ENCODE measurements around the gene MND1. TPM values are rescaled to one million over a fixed set of nuclear protein-coding genes. Genes with fewer than 3 reads are reported as not detected.

MND1 gene
- total and polyA plus RNA-seq, 2 of the 8 experiments (the other 6 are each of a cell fraction or from before 2014, with no cell fraction given) = 4.4 to 26.2 TPM

DNA sequence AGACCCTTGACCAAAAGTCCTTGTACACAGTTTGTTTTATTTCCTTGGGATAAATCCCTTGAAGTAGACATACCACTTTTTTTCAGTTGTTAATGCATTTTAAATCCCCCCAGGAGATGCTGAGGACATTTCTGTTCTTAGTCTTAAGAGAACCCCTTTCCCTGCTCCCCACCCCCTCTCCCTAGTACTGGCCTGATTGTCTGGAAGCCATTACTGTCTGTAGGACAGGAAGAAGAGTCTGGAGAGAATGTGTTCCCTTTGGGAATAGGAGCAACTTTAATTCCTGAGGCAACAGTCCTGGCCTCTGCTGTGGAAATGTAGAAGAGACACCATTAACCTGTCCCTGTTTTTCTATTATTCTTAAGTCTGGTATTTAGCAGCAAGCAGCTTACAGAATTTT is 69.4 kb downstream of the MND1 start:
- no peak overlapping the region for H2BK120ac ChIP-seq (replicated peaks; ENCODE audit: low read depth, low read length)
- no peak for TF ChIP-seq SAP30 (IDR thresholded peaks at IDR 0.05; ENCODE audit: insufficient read depth, insufficient replicate concordance, low read length)
- TF ChIP-seq TAF1 (IDR thresholded peaks at IDR 0.05; ENCODE audit: low read depth, low read length) = no peak
- TF ChIP-seq CHD2 (IDR thresholded peaks at IDR 0.05; ENCODE audit: low read length) = no peak
- no peak for TF ChIP-seq JUND (IDR thresholded peaks at IDR 0.05; ENCODE audit: low read length)
- TF ChIP-seq SUZ12 (IDR thresholded peaks at IDR 0.05; ENCODE audit: low read length) = no peak
- TF ChIP-seq POU5F1 (IDR thresholded peaks at IDR 0.05; ENCODE audit: low read depth, low read length) = no peak
- TF ChIP-seq CEBPB (IDR thresholded peaks at IDR 0.05; ENCODE audit: low read depth, low read length) = no peak
- no peak for TF ChIP-seq SP2 (IDR thresholded peaks at IDR 0.05; ENCODE audit: low read length)
- no peak for TF ChIP-seq MAFK (IDR thresholded peaks at IDR 0.05; ENCODE audit: low read depth, low read length)
- no peak for TF ChIP-seq BACH1 (IDR thresholded peaks at IDR 0.05; ENCODE audit: low read length)
- TF ChIP-seq ATF3 (IDR thresholded peaks at IDR 0.05; ENCODE audit: insufficient read depth, low read depth, low read length) = no peak
- no peak for TF ChIP-seq NRF1 (IDR thresholded peaks at IDR 0.05; ENCODE audit: low read depth, low read length)
- no peak for TF ChIP-seq CTCF (IDR thresholded peaks at IDR 0.05; ENCODE audit: control extremely low read depth in 1 of 3, insufficient read depth in 1 of 3, low read depth in 1 of 3, low read length in 3 of 3)

More for the DNA sequence above, 69.4 kb downstream of the MND1 start:
- Histone ChIP-seq H2BK12ac (ENCODE audit: low read depth, low read length) (no peak overlapping the region), H3K36me3 (ENCODE audit: control insufficient read depth in 2 of 4, insufficient read depth in 4 of 4, low read length in 3 of 4) (peaks cover 0 to 6% (median under 1%) of the 10 kb centered on the region in 4 experiments; a peak in 3 of 8 replicates), H2BK5ac (ENCODE audit: low read depth, low read length) (no peak overlapping the region), H3K4ac (replicated peaks; ENCODE audit: insufficient read length, low read depth, low read length) (no peak overlapping the region), H4K91ac (replicated peaks; ENCODE audit: insufficient read length, low read length) (no peak overlapping the region), H3K23me2 (ENCODE audit: low read depth, low read length) (no peaks in the 10 kb centered on the region), H3K4me1 (replicated peaks in 1 of 4; ENCODE audit: control insufficient read depth in 3 of 4, insufficient read depth in 4 of 4, low read length in 3 of 4) (no peaks in the 10 kb centered on the region), H3K23ac (ENCODE audit: insufficient read length) (no peak overlapping the region), H2BK20ac (ENCODE audit: low read length) (no peak overlapping the region), H3K14ac (ENCODE audit: insufficient read length) (no peak overlapping the region), H3K27ac (ENCODE audit: low read depth, low read length) (no peak overlapping the region), H3K4me2 (ENCODE audit: insufficient read depth in 1 of 2, low read depth in 2 of 2, low read length in 2 of 2) (no peak overlapping the region), H4K5ac (ENCODE audit: insufficient read length, low read depth, low read length) (no peak overlapping the region), H3K79me2 (ENCODE audit: control insufficient read depth in 1 of 2, insufficient read depth in 2 of 2, low read length in 2 of 2) (no peaks in the 10 kb centered on the region), H2AK5ac (ENCODE audit: low read depth, low read length) (no peak overlapping the region), H3K56ac (replicated peaks; ENCODE audit: insufficient read length, low read depth, low read length) (no peak overlapping the region), H3K9ac (replicated peaks in 1 of 4; ENCODE audit: extremely low read depth in 1 of 4, low read depth in 3 of 4, low read length in 3 of 4) (no peak overlapping the region), H3K27me3 (replicated peaks in 1 of 4; ENCODE audit: control insufficient read depth in 3 of 4, extremely low read depth in 1 of 4, insufficient read depth in 3 of 4, low read length in 3 of 4) (no peaks in the 10 kb centered on the region), H3K9me3 (ENCODE audit: insufficient read depth in 2 of 2, low read depth in 1 of 2, low read length in 1 of 2) (no peaks in the 10 kb centered on the region), H4K20me1 (replicated peaks in 1 of 2; ENCODE audit: control insufficient read depth in 1 of 2, insufficient read depth in 2 of 2, low read length in 2 of 2) (no peaks in the 10 kb centered on the region), H2BK15ac (ENCODE audit: low read length) (no peak overlapping the region), H3K18ac (ENCODE audit: extremely low read depth, low read length) (no peak overlapping the region), H3K79me1 (ENCODE audit: low read depth, low read length) (no peaks in the 10 kb centered on the region), H2AFZ (ENCODE audit: low read length) (no peak overlapping the region), H3K4me3 (ENCODE audit: extremely low read depth in 1 of 4, insufficient read depth in 2 of 4, low read depth in 3 of 4, low read length in 4 of 4) (no peak overlapping the region), H4K8ac (ENCODE audit: extremely low read depth, insufficient read depth, low read length) (no peak overlapping the region)
- no peak for DNase-seq (ENCODE audit: low read depth in 1 of 2, low spot score in 2 of 2)
- ChIA-PET POLR2A (ENCODE audit: partially characterized antibody) (no interaction called here), CTCF (ENCODE audit: partially characterized antibody) (interaction anchor here (1.0 to 1.4 kb wide), 2 partner anchors 14 to 296 kb away, joined by 3 read pairs; no protein-coding TSS in a partner anchor)
- FAIRE-seq = no peak

Data from H1 (cell line).